ENCODE measurements around the gene AGAP1.

AGAP1 gene

DNA sequence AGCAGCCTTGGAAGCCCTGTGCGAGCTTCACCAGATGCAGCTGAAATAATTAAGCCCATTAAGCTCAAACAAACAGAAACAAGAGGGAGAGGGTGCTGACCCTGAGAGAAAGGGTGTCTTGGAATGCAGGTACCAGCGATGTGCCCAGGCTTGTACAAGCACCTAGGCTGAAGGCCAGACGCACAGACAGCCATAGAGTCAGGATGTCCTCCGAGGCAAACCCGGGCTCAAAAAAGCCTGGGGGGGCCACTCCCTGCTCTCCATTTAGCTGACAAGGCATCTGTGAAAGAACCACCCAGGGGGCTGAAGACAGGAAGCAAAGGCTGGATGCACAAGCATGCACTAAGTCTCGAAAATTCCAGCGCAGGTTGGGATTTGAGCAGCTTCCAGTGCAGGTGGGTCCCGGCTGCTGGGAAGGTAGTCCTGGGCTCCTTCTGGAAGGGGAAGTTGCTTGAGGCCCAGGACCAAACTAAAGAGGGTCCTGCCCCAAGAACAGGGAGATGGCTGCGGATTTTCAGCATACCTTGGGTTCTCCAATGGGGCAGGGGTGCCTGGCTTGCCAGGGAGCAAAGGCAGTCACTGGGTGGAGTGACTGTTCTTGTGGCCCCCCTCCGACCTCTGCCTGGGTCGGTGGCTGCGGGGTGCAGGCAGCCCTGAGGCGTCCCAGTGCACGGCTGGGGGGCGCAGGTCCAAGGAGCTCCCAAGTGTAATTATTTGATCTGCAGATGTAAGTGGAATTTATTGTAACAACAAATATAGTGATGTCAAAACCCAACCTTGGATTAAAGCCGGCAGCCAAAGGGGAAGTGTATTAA lies 668.4 kb downstream of the AGAP1 start:
- no peak overlapping the region for H3K27ac ChIP-seq
- TF ChIP-seq, protein P1, sequence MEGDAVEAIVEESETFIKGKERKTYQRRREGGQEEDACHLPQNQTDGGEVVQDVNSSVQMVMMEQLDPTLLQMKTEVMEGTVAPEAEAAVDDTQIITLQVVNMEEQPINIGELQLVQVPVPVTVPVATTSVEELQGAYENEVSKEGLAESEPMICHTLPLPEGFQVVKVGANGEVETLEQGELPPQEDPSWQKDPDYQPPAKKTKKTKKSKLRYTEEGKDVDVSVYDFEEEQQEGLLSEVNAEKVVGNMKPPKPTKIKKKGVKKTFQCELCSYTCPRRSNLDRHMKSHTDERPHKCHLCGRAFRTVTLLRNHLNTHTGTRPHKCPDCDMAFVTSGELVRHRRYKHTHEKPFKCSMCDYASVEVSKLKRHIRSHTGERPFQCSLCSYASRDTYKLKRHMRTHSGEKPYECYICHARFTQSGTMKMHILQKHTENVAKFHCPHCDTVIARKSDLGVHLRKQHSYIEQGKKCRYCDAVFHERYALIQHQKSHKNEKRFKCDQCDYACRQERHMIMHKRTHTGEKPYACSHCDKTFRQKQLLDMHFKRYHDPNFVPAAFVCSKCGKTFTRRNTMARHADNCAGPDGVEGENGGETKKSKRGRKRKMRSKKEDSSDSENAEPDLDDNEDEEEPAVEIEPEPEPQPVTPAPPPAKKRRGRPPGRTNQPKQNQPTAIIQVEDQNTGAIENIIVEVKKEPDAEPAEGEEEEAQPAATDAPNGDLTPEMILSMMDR (conservative IDR thresholded peaks at IDR 0.05), result no peak

DNA sequence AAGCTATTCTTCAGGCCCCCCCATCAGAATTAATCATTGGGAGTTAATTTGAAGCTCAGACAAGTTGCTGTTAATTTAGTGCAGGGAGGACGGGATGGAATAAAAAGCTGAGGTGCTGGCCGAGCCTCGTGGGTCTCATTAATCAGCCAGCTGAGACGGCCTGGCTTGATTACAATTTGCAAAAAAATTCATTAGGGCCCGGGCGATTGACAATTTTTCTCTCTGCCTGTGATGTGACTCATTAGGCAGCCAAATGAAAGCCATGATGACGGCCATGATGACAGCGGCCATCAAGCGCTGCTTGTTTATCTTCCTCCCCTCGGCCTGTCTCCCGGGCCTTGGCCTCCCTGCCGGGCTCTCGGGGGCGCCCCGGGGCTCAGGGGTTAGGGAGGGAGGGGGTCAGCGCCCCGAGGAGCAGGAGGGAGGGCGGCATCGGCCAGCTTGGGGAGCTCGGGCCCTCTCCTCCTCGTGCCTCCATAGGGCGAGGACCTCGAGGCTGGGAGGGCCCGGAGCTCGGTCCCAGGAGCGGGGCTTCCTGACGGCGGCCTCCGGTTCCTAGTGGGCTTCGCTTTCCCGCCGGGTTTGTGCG lies 669.1 kb downstream of the AGAP1 start:
- TF ChIP-seq, protein P1 (conservative IDR thresholded peaks at IDR 0.05), result no peak
- no peak overlapping the region for H3K27ac ChIP-seq

DNA sequence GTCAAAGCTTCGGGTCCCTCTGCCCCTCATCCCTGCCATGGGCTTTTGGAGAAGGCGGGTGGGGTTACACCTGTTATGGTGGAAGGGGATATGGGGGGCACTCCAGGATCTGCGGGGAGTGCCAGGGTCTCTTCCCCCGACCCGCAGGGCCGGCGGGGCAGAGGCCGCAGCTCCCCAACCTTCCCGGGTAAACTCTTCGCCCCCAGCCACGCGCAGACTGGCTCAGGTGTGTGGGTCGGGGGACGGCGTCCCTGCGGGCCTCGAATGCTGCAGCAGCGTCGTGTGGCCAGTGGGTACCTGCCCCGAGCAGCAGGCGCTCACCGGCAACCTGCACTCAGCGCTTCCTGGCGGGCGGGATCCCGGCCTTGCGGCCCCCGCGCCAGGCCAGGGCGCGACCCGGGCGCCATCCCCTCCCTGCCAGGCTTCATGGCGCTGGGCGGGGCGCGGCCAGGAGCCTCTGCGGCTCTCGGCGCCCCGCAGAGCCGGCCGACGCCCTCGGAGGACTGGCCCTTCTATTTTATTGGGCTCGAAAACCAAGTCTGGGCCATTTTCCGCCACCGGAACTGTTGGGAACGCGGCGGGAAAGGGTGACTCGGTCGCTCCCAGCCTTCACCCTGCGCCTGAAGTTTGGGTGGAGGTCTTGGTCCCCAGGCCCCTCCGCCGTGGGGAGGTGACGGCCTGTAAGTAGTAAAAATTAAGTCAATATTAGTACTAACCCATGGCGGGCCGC lies 669.8 kb downstream of the AGAP1 start:
- TF ChIP-seq, protein P1 (conservative IDR thresholded peaks at IDR 0.05), result no peak

DNA sequence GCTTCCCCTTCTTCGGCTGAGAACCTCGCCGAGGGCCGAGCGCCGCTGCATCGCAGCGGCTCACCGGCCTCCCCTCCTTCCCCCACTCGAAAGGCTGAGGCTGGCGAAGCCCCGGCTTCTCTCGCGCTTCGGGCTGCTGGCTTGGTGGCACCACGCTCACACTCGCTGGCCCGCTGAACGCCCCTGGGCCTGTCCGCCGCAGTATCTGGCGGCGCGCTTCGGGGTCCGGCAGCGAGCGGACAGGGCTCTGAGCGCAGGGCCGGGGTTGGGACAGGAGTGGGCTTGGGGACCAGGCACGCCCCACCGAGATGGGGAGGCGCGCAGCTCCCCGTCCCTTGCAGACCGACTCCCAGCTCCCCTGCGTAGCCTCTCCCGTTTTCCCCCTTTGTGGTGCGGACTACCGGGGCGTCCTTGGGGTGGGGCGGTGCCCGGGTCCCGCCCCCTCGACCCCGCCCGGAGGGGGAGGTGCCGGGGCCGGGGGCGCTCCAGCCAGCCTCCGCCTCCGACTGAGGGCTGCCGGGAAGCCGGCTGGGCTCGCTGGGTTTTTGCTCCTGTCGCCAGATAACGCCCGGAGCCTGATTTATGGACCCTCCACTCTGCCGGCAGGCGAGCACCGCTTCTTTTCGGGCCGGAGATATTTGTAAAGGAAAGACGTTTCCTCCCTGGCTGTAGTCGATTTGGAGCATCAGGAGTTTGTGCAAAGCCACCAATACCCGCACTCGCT lies 670.5 kb downstream of the AGAP1 start:
- TF ChIP-seq, protein P1 (conservative IDR thresholded peaks at IDR 0.05), result no peak
- H3K27ac ChIP-seq, result no peak overlapping the region

More for the DNA sequence above, 669.8 kb downstream of the AGAP1 start:
- H3K27ac ChIP-seq, result no peak overlapping the region

DNA sequence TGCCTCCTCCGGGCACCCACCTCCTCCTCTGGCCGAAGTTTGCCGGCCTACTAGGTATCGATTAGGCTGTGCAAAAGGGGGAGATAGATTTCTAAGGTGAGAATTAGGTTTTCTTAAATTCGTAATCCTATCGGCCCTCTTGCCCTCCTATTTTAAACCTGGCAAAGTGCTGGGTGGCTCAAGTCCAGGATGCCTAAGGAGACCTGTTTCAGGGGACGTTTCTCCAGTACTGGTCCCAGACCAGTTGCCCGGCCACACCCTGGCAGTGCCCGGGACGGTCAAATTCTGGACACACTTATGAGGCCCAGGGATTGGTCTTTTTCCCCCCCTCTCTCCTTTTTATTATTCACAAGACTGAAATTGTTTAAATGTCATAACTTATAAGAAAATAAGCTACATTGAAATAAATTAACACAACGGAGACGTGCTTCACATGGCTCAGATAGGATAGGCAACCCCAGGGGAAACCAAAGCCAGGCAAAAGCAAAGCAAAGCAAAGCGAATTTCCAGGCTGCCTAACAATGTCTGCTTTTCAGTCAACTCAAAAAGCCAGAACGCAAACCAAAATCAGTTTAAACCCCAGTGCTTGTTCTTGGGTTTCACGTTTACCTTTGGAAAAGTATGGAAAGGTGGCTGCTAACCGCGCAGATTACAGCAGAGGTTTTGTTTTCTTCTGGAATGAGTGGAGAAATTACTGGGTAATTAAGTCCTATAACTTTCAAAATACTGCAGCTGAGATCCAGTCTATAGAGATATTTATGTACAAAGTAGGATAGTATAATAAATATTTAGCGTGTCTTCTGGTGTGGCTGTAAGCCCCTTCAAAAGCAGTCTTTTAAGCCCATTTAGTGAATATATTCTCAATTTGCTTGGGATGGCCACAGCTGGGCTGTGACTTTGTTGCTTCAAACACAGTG lies 671.3 kb downstream of the AGAP1 start:
- TF ChIP-seq, protein P1 (conservative IDR thresholded peaks at IDR 0.05), result no peak
- H3K27ac ChIP-seq, result no peak overlapping the region

DNA sequence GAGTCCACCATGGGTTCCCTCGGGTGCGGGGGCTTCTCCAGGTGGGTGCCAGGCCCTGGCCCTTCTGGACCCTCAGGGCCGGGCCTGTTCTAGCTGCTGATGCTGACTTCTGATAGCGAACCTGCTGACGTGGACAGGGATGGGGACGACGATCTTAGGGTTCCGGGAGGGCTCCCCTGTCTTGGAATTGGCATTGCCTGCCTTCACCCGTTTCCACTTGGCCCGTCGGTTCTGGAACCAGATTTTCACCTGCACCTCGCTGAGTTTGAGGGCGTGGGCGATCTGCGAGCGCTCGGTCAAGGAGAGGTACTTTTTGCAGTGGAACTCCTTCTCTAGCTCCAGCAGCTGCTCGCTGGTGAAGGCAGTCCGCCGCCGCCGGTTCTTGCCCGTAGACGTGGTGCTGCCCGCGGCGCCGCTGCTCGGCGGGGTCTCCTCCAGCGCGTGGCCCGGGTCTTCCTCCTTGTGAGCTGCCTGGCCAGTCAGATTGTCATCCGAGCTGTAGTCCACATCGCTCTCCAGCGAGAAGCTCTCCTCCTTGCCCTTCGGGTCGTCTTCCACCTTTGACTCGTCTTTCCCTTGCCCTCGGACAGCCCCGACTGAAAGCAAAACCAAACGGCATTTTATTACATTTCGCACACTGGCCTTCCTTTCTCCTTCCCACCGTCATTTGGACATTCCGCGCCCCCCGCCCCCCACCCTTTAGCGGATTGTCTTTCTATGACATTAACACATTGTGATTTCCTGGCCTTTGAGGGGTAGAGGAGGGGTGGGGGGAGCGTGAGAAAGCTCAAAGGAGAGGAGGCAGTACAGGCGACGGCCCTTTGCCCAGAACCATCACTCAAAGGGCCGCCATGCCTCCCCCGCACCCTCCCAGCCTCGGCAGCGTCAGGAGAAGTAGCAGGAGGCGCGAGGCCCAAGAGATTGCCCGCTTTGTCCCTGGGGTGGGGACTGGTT lies 672.3 kb downstream of the AGAP1 start:
- H3K27ac ChIP-seq, result no peak overlapping the region
- TF ChIP-seq, protein P1 (conservative IDR thresholded peaks at IDR 0.05), result no peak

Data from VCaP (cell line).